Measurements from ENCODE around the gene PCDHB16. TPM values are rescaled to one million over a fixed set of nuclear protein-coding genes. Genes with fewer than 3 reads are reported as not detected.

The PCDHB16 gene
- total and polyA plus RNA-seq, 2 of the 13 experiments (the other 11 are each of a cell fraction or from before 2014, with no cell fraction given), result 0.60 to 0.66 TPM

Other genes starting within 250 kb of the PCDHB16 start
Only the 30 nearest of the 37 such genes appear.
- not detected in 2 replicates for gene PCDHB1, start 131.0 kb upstream of the PCDHB16 start, total RNA-seq (2016; rRNA removed; fragmentation: Illumina TruSeq; extraction: Trizol)
- not detected in 2 replicates for gene PCDHB1, start 131.0 kb upstream of the PCDHB16 start, polyA plus RNA-seq (2011; rRNA removed)
- gene PCDHB2, start 87.8 kb upstream of the PCDHB16 start, total RNA-seq (2016; rRNA removed; fragmentation: Illumina TruSeq; extraction: Trizol), result 3.6 and 7.1 TPM in 2 replicates
- 7.5 and 8.1 TPM in 2 replicates for gene PCDHB2, start 87.8 kb upstream of the PCDHB16 start, polyA plus RNA-seq (2011; rRNA removed)
- gene PCDHB3, start 81.9 kb upstream of the PCDHB16 start, total RNA-seq (2016; rRNA removed; fragmentation: Illumina TruSeq; extraction: Trizol), result 0.27 and 0.29 TPM in 2 replicates
- gene PCDHB3, start 81.9 kb upstream of the PCDHB16 start, polyA plus RNA-seq (2011; rRNA removed), result 0.25 and 0.31 TPM in 2 replicates
- 0.13 TPM in 1 of 2 replicates, not detected in the other for gene PCDHB4, start 60.6 kb upstream of the PCDHB16 start, total RNA-seq (2016; rRNA removed; fragmentation: Illumina TruSeq; extraction: Trizol)
- gene PCDHB4, start 60.6 kb upstream of the PCDHB16 start, polyA plus RNA-seq (2011; rRNA removed), result 0.08 and 0.13 TPM in 2 replicates
- 0.07 TPM in 1 of 2 replicates, not detected in the other for gene PCDHB5, start 47.2 kb upstream of the PCDHB16 start, total RNA-seq (2016; rRNA removed; fragmentation: Illumina TruSeq; extraction: Trizol)
- gene PCDHB5, start 47.2 kb upstream of the PCDHB16 start, polyA plus RNA-seq (2011; rRNA removed), result 0.03 and 0.08 TPM in 2 replicates
- 0.04 TPM in 1 of 2 replicates, not detected in the other for gene PCDHB6, start 32.3 kb upstream of the PCDHB16 start, total RNA-seq (2016; rRNA removed; fragmentation: Illumina TruSeq; extraction: Trizol)
- 0.01 TPM in 1 of 2 replicates, not detected in the other for gene PCDHB6, start 32.3 kb upstream of the PCDHB16 start, polyA plus RNA-seq (2011; rRNA removed)
- gene PCDHB7, start 9.7 kb upstream of the PCDHB16 start, total RNA-seq (2016; rRNA removed; fragmentation: Illumina TruSeq; extraction: Trizol), result 0.02 TPM in 1 of 2 replicates, not detected in the other
- gene PCDHB7, start 9.7 kb upstream of the PCDHB16 start, polyA plus RNA-seq (2011; rRNA removed), result 0.03 TPM in 1 of 2 replicates, not detected in the other
- 0.34 and 0.82 TPM in 2 replicates for gene PCDHB8, start 4.6 kb upstream of the PCDHB16 start, total RNA-seq (2016; rRNA removed; fragmentation: Illumina TruSeq; extraction: Trizol)
- gene PCDHB8, start 4.6 kb upstream of the PCDHB16 start, polyA plus RNA-seq (2011; rRNA removed), result 0.26 and 0.33 TPM in 2 replicates
- gene PCDHB9, start 4.8 kb downstream of the PCDHB16 start, total RNA-seq (2016; rRNA removed; fragmentation: Illumina TruSeq; extraction: Trizol), result 0.18 TPM in 1 of 2 replicates, not detected in the other
- gene PCDHB9, start 4.8 kb downstream of the PCDHB16 start, polyA plus RNA-seq (2011; rRNA removed), result 0.17 and 0.33 TPM in 2 replicates
- not detected in 2 replicates for gene PCDHB10, start 10.0 kb downstream of the PCDHB16 start, total RNA-seq (2016; rRNA removed; fragmentation: Illumina TruSeq; extraction: Trizol)
- gene PCDHB10, start 10.0 kb downstream of the PCDHB16 start, polyA plus RNA-seq (2011; rRNA removed), result 0.05 and 0.09 TPM in 2 replicates
- 0.07 TPM in 1 of 2 replicates, not detected in the other for gene PCDHB11, start 17.2 kb downstream of the PCDHB16 start, total RNA-seq (2016; rRNA removed; fragmentation: Illumina TruSeq; extraction: Trizol)
- gene PCDHB11, start 17.2 kb downstream of the PCDHB16 start, polyA plus RNA-seq (2011; rRNA removed), result not detected in 2 replicates
- gene PCDHB12, start 26.3 kb downstream of the PCDHB16 start, total RNA-seq (2016; rRNA removed; fragmentation: Illumina TruSeq; extraction: Trizol), result 0.04 TPM in 1 of 2 replicates, not detected in the other
- 0.03 TPM in 2 replicates for gene PCDHB12, start 26.3 kb downstream of the PCDHB16 start, polyA plus RNA-seq (2011; rRNA removed)
- 0.52 and 0.80 TPM in 2 replicates for gene PCDHB13, start 31.5 kb downstream of the PCDHB16 start, total RNA-seq (2016; rRNA removed; fragmentation: Illumina TruSeq; extraction: Trizol)
- gene PCDHB13, start 31.5 kb downstream of the PCDHB16 start, polyA plus RNA-seq (2011; rRNA removed), result 0.57 and 0.63 TPM in 2 replicates
- 0.32 and 0.40 TPM in 2 replicates for gene PCDHB14, start 41.0 kb downstream of the PCDHB16 start, total RNA-seq (2016; rRNA removed; fragmentation: Illumina TruSeq; extraction: Trizol)
- 0.37 and 0.73 TPM in 2 replicates for gene PCDHB14, start 41.0 kb downstream of the PCDHB16 start, polyA plus RNA-seq (2011; rRNA removed)
- gene PCDHB15, start 63.0 kb downstream of the PCDHB16 start, total RNA-seq (2016; rRNA removed; fragmentation: Illumina TruSeq; extraction: Trizol), result 0.22 and 0.27 TPM in 2 replicates
- gene PCDHB15, start 63.0 kb downstream of the PCDHB16 start, polyA plus RNA-seq (2011; rRNA removed), result 0.26 and 0.48 TPM in 2 replicates
- gene SLC25A2, start 121.7 kb downstream of the PCDHB16 start, total RNA-seq (2016; rRNA removed; fragmentation: Illumina TruSeq; extraction: Trizol), result 0.13 TPM in 1 of 2 replicates, not detected in the other
- not detected in 2 replicates for gene SLC25A2, start 121.7 kb downstream of the PCDHB16 start, polyA plus RNA-seq (2011; rRNA removed)
- 61.5 and 96.6 TPM in 2 replicates for gene TAF7, start 138.4 kb downstream of the PCDHB16 start, total RNA-seq (2016; rRNA removed; fragmentation: Illumina TruSeq; extraction: Trizol)
- gene TAF7, start 138.4 kb downstream of the PCDHB16 start, polyA plus RNA-seq (2011; rRNA removed), result 36.5 and 41.6 TPM in 2 replicates
- gene PCDHGA1, start 148.1 kb downstream of the PCDHB16 start, total RNA-seq (2016; rRNA removed; fragmentation: Illumina TruSeq; extraction: Trizol), result 0.04 and 0.31 TPM in 2 replicates
- 0.40 TPM in 2 replicates for gene PCDHGA1, start 148.1 kb downstream of the PCDHB16 start, polyA plus RNA-seq (2011; rRNA removed)
- gene PCDHGA2, start 156.4 kb downstream of the PCDHB16 start, total RNA-seq (2016; rRNA removed; fragmentation: Illumina TruSeq; extraction: Trizol), result 0.04 TPM in 1 of 2 replicates, not detected in the other
- gene PCDHGA2, start 156.4 kb downstream of the PCDHB16 start, polyA plus RNA-seq (2011; rRNA removed), result 0.09 and 0.11 TPM in 2 replicates
- gene PCDHGA3, start 161.4 kb downstream of the PCDHB16 start, total RNA-seq (2016; rRNA removed; fragmentation: Illumina TruSeq; extraction: Trizol), result not detected in 2 replicates
- 0.03 and 0.05 TPM in 2 replicates for gene PCDHGA3, start 161.4 kb downstream of the PCDHB16 start, polyA plus RNA-seq (2011; rRNA removed)
- 0.95 and 2.6 TPM in 2 replicates for gene PCDHGB1, start 167.7 kb downstream of the PCDHB16 start, total RNA-seq (2016; rRNA removed; fragmentation: Illumina TruSeq; extraction: Trizol)
- gene PCDHGB1, start 167.7 kb downstream of the PCDHB16 start, polyA plus RNA-seq (2011; rRNA removed), result 0.95 and 1.0 TPM in 2 replicates
- 0.15 and 0.58 TPM in 2 replicates for gene PCDHGA4, start 172.6 kb downstream of the PCDHB16 start, total RNA-seq (2016; rRNA removed; fragmentation: Illumina TruSeq; extraction: Trizol)
- gene PCDHGA4, start 172.6 kb downstream of the PCDHB16 start, polyA plus RNA-seq (2011; rRNA removed), result 0.39 and 0.49 TPM in 2 replicates
- 0.64 and 0.77 TPM in 2 replicates for gene PCDHGB2, start 177.6 kb downstream of the PCDHB16 start, total RNA-seq (2016; rRNA removed; fragmentation: Illumina TruSeq; extraction: Trizol)
- gene PCDHGB2, start 177.6 kb downstream of the PCDHB16 start, polyA plus RNA-seq (2011; rRNA removed), result 0.80 and 0.82 TPM in 2 replicates
- 0.11 and 0.27 TPM in 2 replicates for gene PCDHGA5, start 181.8 kb downstream of the PCDHB16 start, total RNA-seq (2016; rRNA removed; fragmentation: Illumina TruSeq; extraction: Trizol)
- gene PCDHGA5, start 181.8 kb downstream of the PCDHB16 start, polyA plus RNA-seq (2011; rRNA removed), result 0.32 and 0.40 TPM in 2 replicates
- 0.13 and 0.40 TPM in 2 replicates for gene PCDHGB3, start 187.9 kb downstream of the PCDHB16 start, total RNA-seq (2016; rRNA removed; fragmentation: Illumina TruSeq; extraction: Trizol)
- 0.44 and 0.67 TPM in 2 replicates for gene PCDHGB3, start 187.9 kb downstream of the PCDHB16 start, polyA plus RNA-seq (2011; rRNA removed)
- 0.13 and 0.33 TPM in 2 replicates for gene PCDHGA6, start 191.5 kb downstream of the PCDHB16 start, total RNA-seq (2016; rRNA removed; fragmentation: Illumina TruSeq; extraction: Trizol)
- 0.51 and 0.54 TPM in 2 replicates for gene PCDHGA6, start 191.5 kb downstream of the PCDHB16 start, polyA plus RNA-seq (2011; rRNA removed)
- gene PCDHGA7, start 200.4 kb downstream of the PCDHB16 start, total RNA-seq (2016; rRNA removed; fragmentation: Illumina TruSeq; extraction: Trizol), result 0.17 and 0.31 TPM in 2 replicates
- 0.11 and 0.13 TPM in 2 replicates for gene PCDHGA7, start 200.4 kb downstream of the PCDHB16 start, polyA plus RNA-seq (2011; rRNA removed)
- gene PCDHGB4, start 205.3 kb downstream of the PCDHB16 start, total RNA-seq (2016; rRNA removed; fragmentation: Illumina TruSeq; extraction: Trizol), result 1.7 and 3.3 TPM in 2 replicates
- gene PCDHGB4, start 205.3 kb downstream of the PCDHB16 start, polyA plus RNA-seq (2011; rRNA removed), result 1.7 and 2.1 TPM in 2 replicates
- 0.08 and 0.29 TPM in 2 replicates for gene PCDHGA8, start 210.2 kb downstream of the PCDHB16 start, total RNA-seq (2016; rRNA removed; fragmentation: Illumina TruSeq; extraction: Trizol)
- gene PCDHGA8, start 210.2 kb downstream of the PCDHB16 start, polyA plus RNA-seq (2011; rRNA removed), result 0.04 and 0.05 TPM in 2 replicates
- gene PCDHGB5, start 215.6 kb downstream of the PCDHB16 start, total RNA-seq (2016; rRNA removed; fragmentation: Illumina TruSeq; extraction: Trizol), result 0.44 TPM in 1 of 2 replicates, not detected in the other
- 0.08 and 0.13 TPM in 2 replicates for gene PCDHGB5, start 215.6 kb downstream of the PCDHB16 start, polyA plus RNA-seq (2011; rRNA removed)

All from HepG2 (cell line).